Central memory CD4-positive, alpha-beta T cell (primary cell): Measurements from ENCODE around the gene ZFYVE21.

ENCODE experiments used
- DNase-seq: peaks from one replicate; pipeline ENCODE4 v3.0.0; 2022

ZFYVE21 gene

GRCh38 chr14:103706551-103707328 is 8.9 kb upstream of the ZFYVE21 start:
- no peak for DNase-seq

- DNase-seq, result no peak
Observed at GRCh38 chr14:103707329-103708263, 8.0 kb upstream of the ZFYVE21 start.

DNA sequence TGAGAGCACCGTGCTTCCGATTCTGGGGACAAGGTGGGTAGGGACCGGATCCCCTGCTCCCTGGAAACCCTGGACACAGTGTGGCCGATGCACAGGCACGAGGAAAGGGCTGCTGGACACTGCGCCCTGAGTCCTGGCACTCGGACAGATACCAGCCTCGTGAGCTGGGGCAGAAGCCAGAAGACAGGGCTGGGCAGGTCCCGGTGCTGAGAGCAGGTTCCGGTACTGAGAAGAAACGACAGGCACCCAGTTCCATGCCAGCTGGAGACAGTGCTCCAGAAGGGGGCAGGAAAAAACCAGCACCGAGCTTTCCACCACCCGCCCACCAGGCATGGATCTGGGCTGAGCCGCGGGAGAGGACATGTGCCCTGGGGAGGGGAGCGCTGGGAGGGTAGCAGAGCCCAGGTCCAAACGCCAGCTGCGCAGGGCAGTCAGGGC is 6.8 kb upstream of the ZFYVE21 start:
- DNase-seq, result no peak

DNA sequence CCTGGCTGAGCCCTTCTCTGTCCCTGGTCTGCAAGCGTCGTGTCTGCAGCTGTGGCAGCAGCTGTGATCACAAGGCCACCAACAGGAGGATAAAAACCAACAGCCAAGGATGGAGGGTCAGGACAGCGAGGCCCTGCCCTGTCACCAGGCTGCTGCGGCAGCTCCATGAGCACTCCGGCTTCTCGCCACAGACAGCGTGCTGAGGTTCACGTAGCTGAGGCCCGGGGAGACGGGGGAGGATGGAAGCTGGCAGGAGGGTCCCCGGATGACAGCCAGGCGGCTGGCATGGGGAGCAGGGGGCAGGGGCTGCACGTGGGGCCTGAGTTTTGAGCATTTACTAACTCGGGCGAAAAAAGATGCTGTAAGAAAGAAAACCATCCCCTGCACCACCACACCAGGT is 5.8 kb upstream of the ZFYVE21 start:
- DNase-seq, result no peak

GRCh38 chr14:103710771-103711377 is 4.7 kb upstream of the ZFYVE21 start:
- DNase-seq, result no peak

DNA sequence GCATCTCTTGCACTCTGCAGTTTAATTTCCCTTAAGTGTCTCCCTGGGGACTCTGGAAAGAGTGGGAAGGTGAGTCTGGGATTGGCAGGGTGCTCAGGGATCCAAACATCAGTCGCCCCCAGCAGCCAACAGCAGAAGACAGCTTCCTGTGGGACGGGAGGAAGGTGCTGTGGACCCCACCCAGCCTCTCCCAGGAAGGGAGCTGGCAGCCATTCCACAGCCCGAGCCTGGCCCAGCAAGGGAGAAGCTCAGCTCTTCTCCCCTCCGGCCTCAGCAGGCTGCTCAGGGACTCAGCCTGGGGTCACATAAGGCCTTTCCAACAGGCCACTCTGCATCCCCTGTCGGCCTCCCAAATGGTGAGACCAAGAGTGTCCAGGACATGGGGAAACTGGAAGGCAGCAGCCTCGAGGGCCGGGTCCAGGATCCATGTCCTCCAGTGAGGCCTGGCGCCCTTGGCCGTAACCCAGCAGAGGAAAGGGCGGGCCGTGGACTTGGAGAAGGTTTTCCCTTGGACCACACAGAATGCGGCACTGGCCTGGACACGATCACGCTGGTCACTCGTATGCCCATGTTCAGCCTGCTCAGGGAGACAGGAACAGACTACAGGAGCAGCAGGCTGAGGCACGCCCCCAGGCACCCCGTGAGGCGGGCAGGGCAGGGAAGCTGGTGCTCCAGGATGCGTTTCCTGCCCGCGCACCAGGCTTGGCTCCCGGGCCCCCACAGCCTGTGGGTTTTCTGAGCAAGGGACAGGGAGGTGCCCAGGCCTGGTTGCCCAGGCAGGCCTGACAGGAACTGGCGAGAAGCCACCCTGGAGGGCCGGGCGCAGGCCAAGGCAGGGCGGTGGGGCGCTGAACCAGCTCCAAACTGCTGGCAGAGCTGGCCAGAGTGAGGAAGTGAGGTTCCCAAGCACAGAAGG is 3.8 kb upstream of the ZFYVE21 start:
- DNase-seq, result no peak

DNA sequence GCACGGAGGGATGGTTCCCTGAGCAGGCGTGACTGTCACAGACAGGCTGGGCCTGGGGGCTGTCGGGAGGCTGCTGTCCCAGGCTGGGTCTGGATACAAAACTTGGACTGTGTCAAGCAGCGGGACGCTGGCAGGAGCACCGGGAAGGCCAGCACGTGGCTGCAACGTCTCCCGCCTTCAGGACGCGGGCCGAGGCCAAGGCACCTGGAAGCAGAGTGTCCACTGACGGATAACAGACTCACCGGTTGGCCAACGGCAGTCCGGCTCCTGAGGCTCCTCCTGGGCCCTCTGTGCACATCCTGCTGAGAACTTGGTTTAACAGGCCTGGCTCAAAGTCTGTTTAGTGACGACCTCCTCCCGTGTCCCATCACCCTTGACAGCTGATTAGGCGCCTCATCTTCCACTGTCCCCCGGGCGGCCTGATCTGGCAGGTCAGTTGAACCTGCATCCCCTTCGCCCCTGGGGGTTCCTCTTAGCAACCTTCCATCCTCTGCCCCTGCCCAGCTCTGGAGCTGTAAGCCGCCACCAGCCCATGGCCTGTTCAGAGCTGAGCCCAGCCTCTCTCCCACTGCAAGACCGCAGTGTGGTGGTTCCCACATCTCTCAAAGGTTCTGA is 2.9 kb upstream of the ZFYVE21 start:
- no peak for DNase-seq

DNA sequence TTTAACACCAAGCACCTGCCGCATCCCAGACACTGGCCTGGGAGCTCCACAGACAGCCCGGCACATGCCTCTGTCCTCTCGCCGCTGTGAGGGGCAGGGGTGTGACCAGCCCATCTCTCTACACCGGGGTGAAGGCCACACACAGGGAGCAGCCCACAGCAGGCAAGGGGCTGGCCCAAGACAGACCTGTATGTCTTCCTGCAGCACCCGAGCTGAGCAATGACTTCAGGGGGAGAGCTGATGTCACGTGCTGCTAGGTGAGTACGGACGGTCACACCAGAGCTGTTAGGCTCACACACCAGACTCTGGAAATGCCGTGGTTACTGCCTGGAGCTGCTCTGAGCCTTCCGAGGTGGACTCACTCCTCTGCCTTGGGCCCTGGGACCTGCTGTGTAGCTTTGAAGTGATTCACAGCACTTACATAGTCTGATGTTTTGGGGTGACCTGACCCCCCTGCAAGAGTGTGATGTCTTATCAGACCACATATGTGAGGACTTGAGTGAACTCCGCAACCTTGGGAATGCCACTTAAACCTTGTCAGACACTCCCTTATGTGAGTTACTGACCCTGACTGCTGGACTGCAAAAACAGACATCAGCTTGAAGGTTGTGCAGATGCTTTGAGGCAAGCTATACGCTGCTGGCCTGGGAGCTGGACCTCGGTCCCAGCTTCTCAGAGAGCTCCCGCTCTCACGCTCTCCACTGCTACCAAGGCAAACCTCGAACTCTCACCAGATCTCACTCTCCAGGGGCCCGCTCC is 2.1 kb upstream of the ZFYVE21 start:
- no peak for DNase-seq

- DNase-seq, result no peak
Observed at GRCh38 chr14:103714063-103714724, 1.4 kb upstream of the ZFYVE21 start.

DNA sequence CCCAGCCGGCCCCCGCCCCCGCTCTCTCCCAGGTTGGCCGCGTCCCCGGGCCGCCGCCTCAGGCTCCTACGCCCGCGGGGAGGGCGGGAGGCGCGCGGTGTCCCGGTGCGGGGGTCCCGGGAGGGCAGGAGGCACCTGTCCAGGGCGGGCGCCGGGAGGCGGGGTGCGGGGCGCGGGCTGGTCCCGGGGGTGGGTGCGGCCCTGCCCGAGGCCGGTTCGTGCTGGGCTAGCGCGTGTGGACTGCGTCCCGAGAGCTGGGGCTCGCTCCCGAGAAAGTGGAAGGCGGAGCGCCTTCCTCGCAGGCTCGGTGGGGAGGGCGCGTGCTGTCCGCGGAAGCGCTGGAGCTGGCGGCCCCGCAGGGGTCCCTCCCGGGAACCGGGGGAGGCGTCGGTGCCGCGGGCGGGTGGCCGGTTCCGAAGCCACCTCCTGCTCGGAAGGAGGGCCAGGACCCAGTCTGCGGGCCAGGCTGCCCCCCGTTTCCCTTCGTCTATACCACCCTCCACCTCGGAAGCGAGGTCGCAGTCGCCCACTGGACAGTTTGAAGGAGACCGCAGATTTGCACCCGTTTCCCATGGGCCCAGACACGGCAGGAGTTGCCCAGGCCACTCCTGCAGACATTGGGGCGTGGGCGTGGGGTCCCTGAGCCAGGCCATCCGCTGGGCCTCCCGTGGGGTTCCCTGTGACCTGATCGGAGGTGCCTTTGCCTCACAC is 636 bp downstream of the ZFYVE21 start:
- DNase-seq, result no peak

GRCh38 chr14:103716899-103717411 is 1.3 kb downstream of the ZFYVE21 start:
- no peak for DNase-seq

GRCh38 chr14:103718572-103718971 is 3.0 kb downstream of the ZFYVE21 start:
- DNase-seq, result no peak

DNA sequence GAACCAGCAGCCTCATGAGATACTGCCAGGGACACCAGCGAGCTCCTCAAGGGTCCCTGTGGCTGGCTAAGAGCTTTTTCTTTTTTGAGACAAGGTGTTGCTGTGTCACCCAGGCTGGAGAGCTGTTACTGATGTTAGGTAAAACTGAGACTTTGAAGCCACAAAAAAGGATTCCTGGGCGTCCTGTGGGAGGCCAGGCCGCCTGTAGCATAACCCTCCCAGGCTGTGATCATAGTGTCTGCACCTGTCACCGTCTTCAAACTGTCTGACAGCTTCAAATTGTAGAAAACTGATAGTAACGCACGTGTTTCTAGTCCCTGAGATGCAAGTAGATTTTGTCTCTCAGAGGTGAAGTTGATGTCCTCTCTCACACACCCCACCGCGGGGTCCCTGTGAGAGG is 4.1 kb downstream of the ZFYVE21 start:
- no peak for DNase-seq

- DNase-seq, result no peak
Observed at GRCh38 chr14:103721334-103722120, 5.9 kb downstream of the ZFYVE21 start.

GRCh38 chr14:103723748-103724081 is 8.1 kb downstream of the ZFYVE21 start:
- no peak for DNase-seq

- no peak for DNase-seq
Observed at GRCh38 chr14:103724116-103724515, 8.5 kb downstream of the ZFYVE21 start.

GRCh38 chr14:103725001-103725682 is 9.5 kb downstream of the ZFYVE21 start:
- DNase-seq, result no peak

- no peak for DNase-seq
Observed at GRCh38 chr14:103725739-103726395, 10.3 kb downstream of the ZFYVE21 start.
